ENCODE results near the gene SOST.

SOST gene

GRCh38 chr17:43788540-43788939 is 29.9 kb upstream of the SOST start:
- no peak overlapping the region for H3K4me3 ChIP-seq (replicated peaks; ENCODE audit: low read depth, low read length)
- TF ChIP-seq CTCF (IDR thresholded peaks at IDR 0.05; ENCODE audit: insufficient read depth, low read length, poor library complexity, severe bottlenecking) = no peak
- no peak for DNase-seq (ENCODE audit: extremely low read depth, insufficient read length)
- no peaks in the 10 kb centered on the region for H3K36me3 ChIP-seq (ENCODE audit: control insufficient read depth, insufficient read depth, low read length)
- H3K27me3 ChIP-seq (replicated peaks; ENCODE audit: control insufficient read depth, insufficient read depth, low read length) = no peaks in the 10 kb centered on the region

GRCh38 chr17:43787728-43788127 is 29.1 kb upstream of the SOST start:
- H3K27me3 ChIP-seq (replicated peaks; ENCODE audit: control insufficient read depth, insufficient read depth, low read length) = no peaks in the 10 kb centered on the region; the same call in 1 of the 2 replicates
- no peak for DNase-seq (ENCODE audit: extremely low read depth, insufficient read length)
- no peak overlapping the region for H3K4me3 ChIP-seq (replicated peaks; ENCODE audit: low read depth, low read length)
- TF ChIP-seq CTCF (IDR thresholded peaks at IDR 0.05; ENCODE audit: insufficient read depth, low read length, poor library complexity, severe bottlenecking) = no peak
- no peaks in the 10 kb centered on the region for H3K36me3 ChIP-seq (ENCODE audit: control insufficient read depth, insufficient read depth, low read length)

- no peaks in the 10 kb centered on the region for H3K36me3 ChIP-seq (ENCODE audit: control insufficient read depth, insufficient read depth, low read length)
- TF ChIP-seq CTCF (IDR thresholded peaks at IDR 0.05; ENCODE audit: insufficient read depth, low read length, poor library complexity, severe bottlenecking) = no peak
- no peaks in the 10 kb centered on the region; the same call in 1 of the 2 replicates for H3K27me3 ChIP-seq (replicated peaks; ENCODE audit: control insufficient read depth, insufficient read depth, low read length)
- no peak for DNase-seq (ENCODE audit: extremely low read depth, insufficient read length)
- no peak overlapping the region for H3K4me3 ChIP-seq (replicated peaks; ENCODE audit: low read depth, low read length)
Measured at GRCh38 chr17:43784628-43785101, 26.1 kb upstream of the SOST start.

GRCh38 chr17:43784068-43784467 is 25.5 kb upstream of the SOST start:
- Histone ChIP-seq H3K36me3 (ENCODE audit: control insufficient read depth, insufficient read depth, low read length) (no peaks in the 10 kb centered on the region), H3K4me3 (replicated peaks; ENCODE audit: low read depth, low read length) (no peak overlapping the region), H3K27me3 (replicated peaks; ENCODE audit: control insufficient read depth, insufficient read depth, low read length) (peaks cover 2% of the 10 kb centered on the region; the same call in 1 of the 2 replicates)
- no peak for TF ChIP-seq CTCF (IDR thresholded peaks at IDR 0.05; ENCODE audit: insufficient read depth, low read length, poor library complexity, severe bottlenecking)
- DNase-seq (ENCODE audit: extremely low read depth, insufficient read length) = no peak

- DNase-seq (ENCODE audit: extremely low read depth, insufficient read length) = no peak
- TF ChIP-seq CTCF (IDR thresholded peaks at IDR 0.05; ENCODE audit: insufficient read depth, low read length, poor library complexity, severe bottlenecking) = no peak
- Histone ChIP-seq H3K36me3 (ENCODE audit: control insufficient read depth, insufficient read depth, low read length) (no peaks in the 10 kb centered on the region), H3K4me3 (replicated peaks; ENCODE audit: low read depth, low read length) (no peak overlapping the region), H3K27me3 (replicated peaks; ENCODE audit: control insufficient read depth, insufficient read depth, low read length) (peaks cover 2% of the 10 kb centered on the region; the same call in 1 of the 2 replicates)
Measured at GRCh38 chr17:43782913-43783680, 24.5 kb upstream of the SOST start.
